ENCODE measurements around the gene SLC2A2. TPM values are rescaled to one million over a fixed set of nuclear protein-coding genes. Genes with fewer than 3 reads are reported as not detected.

SLC2A2 gene
- total RNA-seq, 4 donors from 2014 or later = not detected

DNA sequence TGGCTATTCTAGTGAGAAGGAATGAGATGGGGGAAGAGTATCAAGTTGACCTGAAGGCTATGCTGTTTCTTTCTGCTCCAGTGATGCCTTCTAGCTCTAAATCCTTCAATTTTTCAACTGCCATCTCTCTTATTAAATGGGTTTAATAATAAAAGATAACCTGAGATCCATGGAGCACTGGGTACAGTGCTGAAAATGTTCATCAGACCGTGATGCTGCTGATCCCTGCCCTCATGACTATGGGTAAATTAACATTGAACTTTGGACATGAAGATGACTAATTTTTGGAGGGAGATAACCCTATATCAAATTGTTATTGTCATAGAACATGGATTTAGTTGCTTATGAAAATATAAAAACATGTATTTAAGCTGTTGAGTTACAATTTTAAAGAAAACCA lies 27.7 kb upstream of the SLC2A2 start:
- TF ChIP-seq CTCF (IDR thresholded peaks at IDR 0.05; ENCODE audit: low read depth) = no peak

GRCh38 chr3:171049861-171050444 lies 23.4 kb upstream of the SLC2A2 start:
- TF ChIP-seq CTCF (IDR thresholded peaks at IDR 0.05; ENCODE audit: low read depth) = no peak

DNA sequence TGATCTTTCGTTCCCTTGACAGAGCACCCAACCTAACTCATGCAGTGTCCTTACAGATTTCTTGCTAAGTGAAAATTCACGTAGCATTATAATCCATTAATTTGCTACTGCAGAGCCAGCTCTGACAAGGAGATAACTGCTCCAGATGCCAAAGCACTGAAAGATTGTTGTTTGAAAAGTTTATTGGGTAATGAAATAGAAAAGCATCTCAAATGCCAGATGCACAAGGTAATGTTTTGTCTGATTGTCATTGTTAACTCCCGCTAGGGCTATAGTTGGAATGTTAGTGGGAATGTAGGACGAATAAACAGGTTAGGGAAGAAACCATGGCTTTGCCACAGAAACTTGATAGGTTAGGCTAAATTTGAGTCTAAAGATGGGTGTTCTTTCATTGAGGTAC lies 20.2 kb upstream of the SLC2A2 start:
- no peak for TF ChIP-seq CTCF (IDR thresholded peaks at IDR 0.05; ENCODE audit: low read depth)

DNA sequence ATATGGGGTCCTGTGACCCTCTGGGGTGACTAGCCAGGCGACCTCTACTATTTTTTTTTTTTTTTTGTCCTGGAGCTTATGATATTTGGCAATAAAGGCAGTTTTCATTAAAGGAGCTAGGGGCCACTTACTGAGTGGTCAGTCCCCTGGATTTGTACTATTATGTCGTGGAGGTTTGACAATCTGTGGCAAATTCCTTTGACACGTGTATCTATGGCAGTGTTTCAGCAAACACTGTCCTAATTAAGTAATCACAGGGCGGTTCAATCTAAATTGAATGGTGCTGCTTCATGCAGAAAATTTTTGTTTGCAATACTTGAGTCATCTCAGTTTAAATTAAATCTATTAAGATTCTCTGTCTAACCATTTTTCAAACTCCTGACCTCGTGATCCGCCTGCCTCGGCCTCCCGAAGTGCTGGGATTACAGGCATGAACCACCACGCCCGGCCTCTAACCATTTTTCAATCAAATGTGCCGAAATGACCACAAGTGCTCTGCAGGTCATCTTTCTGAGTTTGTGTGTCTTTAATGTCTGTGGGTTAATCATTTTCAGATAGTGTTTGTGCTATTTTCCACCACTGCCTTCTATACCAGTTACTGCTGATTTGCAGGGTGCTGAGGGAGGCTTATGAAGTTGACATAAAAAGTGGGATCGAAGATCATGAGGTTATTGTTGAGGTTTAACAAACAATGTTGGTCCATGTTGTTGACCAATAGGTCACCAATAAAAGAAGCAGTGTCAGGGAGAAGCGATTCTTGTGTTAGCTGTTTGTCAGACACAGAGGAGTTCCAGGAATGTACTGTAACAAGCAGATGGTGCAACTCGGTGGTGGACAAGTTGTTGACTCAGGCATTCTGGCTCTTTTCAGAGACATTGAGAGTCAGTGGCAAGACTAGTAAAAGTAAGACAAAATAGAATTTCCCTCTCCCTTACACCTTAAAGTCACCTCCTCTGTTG lies 18.6 kb upstream of the SLC2A2 start:
- TF ChIP-seq CTCF (IDR thresholded peaks at IDR 0.05; ENCODE audit: low read depth) = no peak

DNA sequence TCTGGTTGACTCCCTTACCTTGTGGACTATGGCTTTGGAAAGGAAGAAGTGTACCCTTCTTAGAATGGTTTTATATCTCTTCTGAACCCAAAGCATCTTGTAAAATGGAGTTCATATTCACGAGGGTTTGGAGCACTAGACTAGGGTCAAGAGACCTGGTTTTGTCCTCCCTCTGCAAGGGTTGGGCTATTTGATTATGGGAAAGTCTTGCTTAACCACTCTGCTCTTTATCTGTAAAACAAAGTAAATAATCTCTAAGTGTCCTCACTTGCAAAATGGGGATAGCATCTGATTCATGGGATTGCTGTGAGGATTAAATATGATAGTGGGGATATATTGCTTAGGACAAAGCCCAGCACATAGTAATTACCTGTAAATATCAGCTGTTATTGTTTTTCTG lies 17.9 kb upstream of the SLC2A2 start:
- no peak for TF ChIP-seq CTCF (IDR thresholded peaks at IDR 0.05; ENCODE audit: low read depth)

DNA sequence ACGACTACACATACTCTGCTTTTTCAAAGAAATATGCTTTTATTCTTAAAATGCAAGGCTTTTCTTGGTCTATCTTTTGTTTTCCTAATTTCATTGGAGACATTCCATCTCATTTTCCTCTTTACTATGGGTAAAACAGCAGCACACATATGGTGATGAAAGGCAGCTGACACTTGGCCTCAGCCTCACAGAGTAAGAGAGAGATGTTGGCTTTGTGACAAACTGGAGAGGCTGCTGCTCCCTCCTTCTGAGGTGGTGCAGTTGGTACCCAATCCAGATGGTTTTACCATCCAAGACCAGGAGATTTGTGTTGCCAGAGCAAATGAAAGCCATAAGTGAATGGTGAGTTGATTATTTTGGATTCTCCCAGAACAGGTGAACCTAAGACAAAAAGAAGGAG lies 13.2 kb upstream of the SLC2A2 start:
- no peak for TF ChIP-seq CTCF (IDR thresholded peaks at IDR 0.05; ENCODE audit: low read depth)

- TF ChIP-seq CTCF (IDR thresholded peaks at IDR 0.05; ENCODE audit: low read depth) = no peak
Observed at GRCh38 chr3:171038342-171038741, 11.8 kb upstream of the SLC2A2 start.
